ENCODE data around the gene CXCL12. TPM values are rescaled to one million over a fixed set of nuclear protein-coding genes. Genes with fewer than 3 reads are reported as not detected.

Gene CXCL12
- total RNA-seq, 1 experiment from 2014 or later: 0.47 TPM

GRCh38 chr10:44413416-44413815, 28.5 kb upstream of the CXCL12 start:
- DNase-seq (no peak), ATAC-seq (no peak)
- no TSS peak for BruUV-seq (replicated peaks)
- Histone ChIP-seq H3K79me2 (ENCODE audit: low read length) (no peaks in the 10 kb centered on the region), H3K36me3 (ENCODE audit: low read depth, low read length) (no peaks in the 10 kb centered on the region), H3K4me1 (ENCODE audit: insufficient read depth, low read length) (no peaks in the 10 kb centered on the region), H3K4me3 (ENCODE audit: low read length) (no peak overlapping the region), H3K27me3 (ENCODE audit: low read length) (peaks cover 49% of the 10 kb centered on the region), H4K20me1 (ENCODE audit: low read length) (no peaks in the 10 kb centered on the region), H3K27ac (ENCODE audit: low read length) (no peak overlapping the region), H3K4me2 (ENCODE audit: low read length) (no peak overlapping the region), H3F3A (ENCODE audit: low read length, unreplicated experiment) (no peaks in the 10 kb centered on the region), H3K9me3 (ENCODE audit: low read length) (no peaks in the 10 kb centered on the region), H3K9ac (ENCODE audit: low read length) (no peak overlapping the region), H2AFZ (ENCODE audit: low read length) (no peak overlapping the region), H3K9me2 (replicated peaks; ENCODE audit: low read length) (no peaks in the 10 kb centered on the region)
- POLR2A ChIA-PET (ENCODE audit: unreplicated experiment): no interaction called here
- TF ChIP-seq EZH2 (IDR thresholded peaks at IDR 0.05; ENCODE audit: low read length, unreplicated experiment) (no peak), EZH2phosphoT487 (IDR thresholded peaks at IDR 0.05; ENCODE audit: borderline replicate concordance, low read length) (no peak), CTCF (conservative IDR thresholded peaks at IDR 0.05; ENCODE audit: low read depth, low read length) (no peak)
- intact Hi-C loops (cut with micrococcal nuclease): no loop called here
- CTCF ChIA-PET: no interaction called here

DNA sequence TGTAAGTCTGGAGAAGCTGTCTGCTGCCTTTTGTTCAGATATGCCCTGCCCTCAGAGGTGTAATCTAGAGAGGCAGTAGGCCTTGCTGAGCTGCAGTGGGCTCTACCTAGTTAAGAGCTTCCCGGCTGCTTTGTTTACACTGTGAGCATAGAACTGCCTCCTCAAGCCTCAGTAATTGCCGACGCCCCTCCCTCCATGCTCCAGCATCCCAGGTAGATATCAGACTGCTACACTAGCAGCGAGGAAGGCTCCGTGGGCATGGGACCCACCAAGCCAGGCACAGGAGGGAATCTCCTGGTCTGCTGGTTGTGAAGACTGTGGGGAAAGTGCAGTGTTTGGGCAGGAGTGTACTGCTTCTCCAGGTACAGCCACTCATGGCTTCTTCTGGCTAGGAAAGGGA, 26.4 kb upstream of the CXCL12 start:
- Histone ChIP-seq H2AFZ (ENCODE audit: low read length) (no peak overlapping the region), H4K20me1 (ENCODE audit: low read length) (no peaks in the 10 kb centered on the region), H3K4me2 (ENCODE audit: low read length) (no peak overlapping the region), H3K4me1 (ENCODE audit: insufficient read depth, low read length) (no peaks in the 10 kb centered on the region), H3K9me2 (replicated peaks; ENCODE audit: low read length) (no peaks in the 10 kb centered on the region), H3K9me3 (ENCODE audit: low read length) (no peaks in the 10 kb centered on the region), H3K9ac (ENCODE audit: low read length) (no peak overlapping the region), H3K79me2 (ENCODE audit: low read length) (no peaks in the 10 kb centered on the region), H3K27ac (ENCODE audit: low read length) (no peak overlapping the region), H3K36me3 (ENCODE audit: low read depth, low read length) (no peaks in the 10 kb centered on the region), H3K4me3 (ENCODE audit: low read length) (no peak overlapping the region), H3K27me3 (ENCODE audit: low read length) (peaks cover 34% of the 10 kb centered on the region), H3F3A (ENCODE audit: low read length, unreplicated experiment) (no peaks in the 10 kb centered on the region)
- BruUV-seq (replicated peaks): no TSS peak
- intact Hi-C loops (cut with micrococcal nuclease): no loop called here
- no peak for DNase-seq
- ChIA-PET CTCF (no interaction called here), POLR2A (ENCODE audit: unreplicated experiment) (no interaction called here)
- no peak for ATAC-seq
- TF ChIP-seq EZH2 (IDR thresholded peaks at IDR 0.05; ENCODE audit: low read length, unreplicated experiment) (no peak), EZH2phosphoT487 (IDR thresholded peaks at IDR 0.05; ENCODE audit: borderline replicate concordance, low read length) (no peak), CTCF (conservative IDR thresholded peaks at IDR 0.05; ENCODE audit: low read depth, low read length) (no peak)

GRCh38 chr10:44404741-44405437, 20.0 kb upstream of the CXCL12 start:
- H4K20me1 ChIP-seq (ENCODE audit: low read length): no peaks in the 10 kb centered on the region
- H3K4me3 ChIP-seq (ENCODE audit: low read length): no peak overlapping the region
- no TSS peak for BruUV-seq (replicated peaks)
- ATAC-seq (no peak), DNase-seq (no peak)
- no peaks in the 10 kb centered on the region for H3K79me2 ChIP-seq (ENCODE audit: low read length)
- no peaks in the 10 kb centered on the region for H3K36me3 ChIP-seq (ENCODE audit: low read depth, low read length)
- no peaks in the 10 kb centered on the region for H3K9me2 ChIP-seq (replicated peaks; ENCODE audit: low read length)
- no peak overlapping the region for H3K9ac ChIP-seq (ENCODE audit: low read length)
- H3K27ac ChIP-seq (ENCODE audit: low read length): no peak overlapping the region
- H2AFZ ChIP-seq (ENCODE audit: low read length): no peak overlapping the region
- H3K4me2 ChIP-seq (ENCODE audit: low read length): no peak overlapping the region
- H3K4me1 ChIP-seq (ENCODE audit: insufficient read depth, low read length): no peaks in the 10 kb centered on the region
- TF ChIP-seq EZH2 (IDR thresholded peaks at IDR 0.05; ENCODE audit: low read length, unreplicated experiment): no peak
- TF ChIP-seq CTCF (conservative IDR thresholded peaks at IDR 0.05; ENCODE audit: low read depth, low read length): no peak
- no peak for TF ChIP-seq EZH2phosphoT487 (IDR thresholded peaks at IDR 0.05; ENCODE audit: borderline replicate concordance, low read length)
- 0 out of 2 replicates have a peak, but pooled peaks cover 5% of the 10 kb centered on the region for H3K9me3 ChIP-seq (ENCODE audit: low read length)
- peaks cover 19% of the 10 kb centered on the region for H3K27me3 ChIP-seq (ENCODE audit: low read length)
- POLR2A ChIA-PET (ENCODE audit: unreplicated experiment): no interaction called here
- intact Hi-C loops (cut with micrococcal nuclease): no loop called here
- no peaks in the 10 kb centered on the region for H3F3A ChIP-seq (ENCODE audit: low read length, unreplicated experiment)
- CTCF ChIA-PET: no interaction called here
